ENCODE measurements around the gene CCP110. TPM values are rescaled to one million over a fixed set of nuclear protein-coding genes. Genes with fewer than 3 reads are reported as not detected.

Gene CCP110
- total and polyA plus RNA-seq, 4 experiments from 2014 or later = 7.3 to 21.3 (median 15.4) TPM

DNA sequence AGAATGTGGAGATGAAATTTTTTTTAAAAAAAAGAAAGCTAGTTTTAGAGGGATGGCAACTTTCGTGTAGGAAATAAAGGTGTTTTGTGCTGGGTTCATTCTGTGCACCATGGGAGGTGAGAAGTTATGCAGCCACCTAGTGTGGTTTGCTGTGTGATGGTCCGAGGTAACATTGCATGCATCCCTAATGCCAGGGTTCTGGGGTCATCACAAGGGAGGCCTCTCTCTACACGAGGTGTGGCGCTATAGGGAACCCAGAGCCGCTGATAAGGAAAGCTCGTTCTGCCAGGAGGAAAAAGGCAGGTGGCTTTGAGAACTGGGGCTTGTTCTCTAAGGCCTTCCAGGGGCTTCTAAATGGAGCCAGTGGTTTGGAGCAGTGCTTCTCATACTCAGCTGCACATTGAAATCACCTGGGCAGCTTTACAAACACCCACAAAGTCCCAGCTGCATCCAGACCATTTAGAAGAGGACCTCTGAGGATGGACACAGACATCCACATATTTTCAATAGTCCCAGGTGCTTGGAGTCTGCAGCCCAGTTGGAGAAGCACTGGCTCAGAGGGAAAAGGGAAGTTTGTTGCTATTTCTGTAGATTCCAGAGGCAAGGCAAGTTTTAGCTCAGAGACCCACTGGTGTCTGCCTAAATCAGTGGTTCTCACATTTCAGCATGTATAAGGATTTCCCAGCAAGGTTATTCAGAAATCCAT lies 75.2 kb downstream of the CCP110 start:
- Mint-ChIP-seq H3K9me3 (no peaks in the 10 kb centered on the region), H3K27ac (peak overlapping the region in 2 of 7 donors; percentile 13 to 16), H3K27me3 (no peaks in the 10 kb centered on the region), H3K36me3 (peaks cover 26 to 51% of the 10 kb centered on the region in 2 donors), H3K4me3 (no peak overlapping the region), H3K4me1 (no peaks in the 10 kb centered on the region)
- no peaks in the 10 kb centered on the region for H3K27me3 ChIP-seq (ENCODE audit: insufficient read depth, low read length)
- no peaks in the 10 kb centered on the region for H3K4me1 ChIP-seq (ENCODE audit: insufficient read depth, low read length)
- POLR2A ChIA-PET (ENCODE audit: partially characterized antibody) = no interaction called here
- H3K4me3 ChIP-seq (ENCODE audit: low read length in 2 of 2) = no peak overlapping the region
- no peak overlapping the region for H3K27ac ChIP-seq (ENCODE audit: low read depth, low read length)
- intact Hi-C loops (cut with micrococcal nuclease) = no loop called here
- CTCF ChIA-PET (ENCODE audit: partially characterized antibody) = interaction anchor here (0.7 to 10.5 kb wide), 10 partner anchors 15 to 786 kb away, joined by 3 to 188 read pairs (median 5); partner anchors contain the start of genes GPRC5B and VPS35L
- peaks cover 11% of the 10 kb centered on the region for H3K36me3 ChIP-seq (ENCODE audit: insufficient read depth, low read length)
- H3K9me3 ChIP-seq (ENCODE audit: control insufficient read depth in 1 of 2, low read length in 2 of 2) = no peaks in the 10 kb centered on the region
- no peak for DNase-seq

DNA sequence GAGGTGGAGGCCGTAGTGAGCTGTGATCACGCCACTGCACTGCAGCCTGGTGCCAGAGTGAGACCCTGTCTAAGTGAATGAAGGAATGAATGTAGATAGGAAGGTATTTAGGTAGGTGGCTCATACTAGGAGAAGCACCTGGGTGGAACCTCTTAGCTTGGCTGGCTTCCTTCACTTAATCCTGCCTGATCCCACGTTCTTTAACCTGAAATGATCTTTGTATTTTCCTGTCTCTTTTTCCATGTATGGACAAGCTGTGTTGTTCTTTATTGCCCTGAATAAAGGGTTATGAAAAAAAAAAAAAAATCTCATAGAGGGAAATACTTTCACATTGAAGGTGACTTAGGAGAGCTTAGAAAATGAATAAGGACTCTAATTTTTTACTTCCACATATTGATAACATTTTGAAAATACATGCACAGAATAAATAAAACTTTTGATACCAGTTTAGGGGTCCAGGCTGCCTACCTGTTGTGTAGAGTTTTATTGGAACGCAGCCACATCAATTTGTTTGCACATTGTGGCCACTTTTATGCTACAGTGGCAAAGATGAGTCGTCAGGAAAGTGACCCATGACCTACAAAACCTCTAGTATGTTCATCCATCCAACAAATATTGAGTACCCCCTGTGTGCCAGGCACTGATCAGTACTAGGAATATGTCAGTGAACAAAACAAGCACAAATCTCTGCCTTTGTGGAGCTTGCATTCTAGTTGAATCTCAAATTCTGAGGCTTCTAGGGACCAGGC lies 76.4 kb downstream of the CCP110 start:
- ChIA-PET POLR2A (ENCODE audit: partially characterized antibody) (no interaction called here), CTCF (ENCODE audit: partially characterized antibody) (interaction anchor here (0.8 to 10.5 kb wide), 11 partner anchors 10 to 514 kb away, joined by 3 to 188 read pairs (median 6); partner anchors contain the start of genes GPRC5B and VPS35L)
- Histone ChIP-seq H3K4me1 (ENCODE audit: insufficient read depth, low read length) (no peaks in the 10 kb centered on the region), H3K27ac (ENCODE audit: low read depth, low read length) (no peak overlapping the region), H3K36me3 (ENCODE audit: insufficient read depth, low read length) (peaks cover 11% of the 10 kb centered on the region), H3K4me3 (ENCODE audit: low read length in 2 of 2) (no peak overlapping the region), H3K9me3 (ENCODE audit: control insufficient read depth in 1 of 2, low read length in 2 of 2) (no peaks in the 10 kb centered on the region), H3K27me3 (ENCODE audit: insufficient read depth, low read length) (no peaks in the 10 kb centered on the region)
- no peaks in the 10 kb centered on the region for H3K27me3 Mint-ChIP-seq
- no peak for DNase-seq
- intact Hi-C loops (cut with micrococcal nuclease) = loop anchor here (2.0 kb wide), 1 partner anchor 41 kb away; no protein-coding TSS in a partner anchor
- H3K9me3 Mint-ChIP-seq = no peaks in the 10 kb centered on the region
- peaks cover 32 to 55% of the 10 kb centered on the region in 2 donors for H3K36me3 Mint-ChIP-seq
- H3K27ac Mint-ChIP-seq = peak overlapping the region in 1 of 7 donors; percentile 2
- no peaks in the 10 kb centered on the region for H3K4me1 Mint-ChIP-seq
- no peak overlapping the region for H3K4me3 Mint-ChIP-seq

DNA sequence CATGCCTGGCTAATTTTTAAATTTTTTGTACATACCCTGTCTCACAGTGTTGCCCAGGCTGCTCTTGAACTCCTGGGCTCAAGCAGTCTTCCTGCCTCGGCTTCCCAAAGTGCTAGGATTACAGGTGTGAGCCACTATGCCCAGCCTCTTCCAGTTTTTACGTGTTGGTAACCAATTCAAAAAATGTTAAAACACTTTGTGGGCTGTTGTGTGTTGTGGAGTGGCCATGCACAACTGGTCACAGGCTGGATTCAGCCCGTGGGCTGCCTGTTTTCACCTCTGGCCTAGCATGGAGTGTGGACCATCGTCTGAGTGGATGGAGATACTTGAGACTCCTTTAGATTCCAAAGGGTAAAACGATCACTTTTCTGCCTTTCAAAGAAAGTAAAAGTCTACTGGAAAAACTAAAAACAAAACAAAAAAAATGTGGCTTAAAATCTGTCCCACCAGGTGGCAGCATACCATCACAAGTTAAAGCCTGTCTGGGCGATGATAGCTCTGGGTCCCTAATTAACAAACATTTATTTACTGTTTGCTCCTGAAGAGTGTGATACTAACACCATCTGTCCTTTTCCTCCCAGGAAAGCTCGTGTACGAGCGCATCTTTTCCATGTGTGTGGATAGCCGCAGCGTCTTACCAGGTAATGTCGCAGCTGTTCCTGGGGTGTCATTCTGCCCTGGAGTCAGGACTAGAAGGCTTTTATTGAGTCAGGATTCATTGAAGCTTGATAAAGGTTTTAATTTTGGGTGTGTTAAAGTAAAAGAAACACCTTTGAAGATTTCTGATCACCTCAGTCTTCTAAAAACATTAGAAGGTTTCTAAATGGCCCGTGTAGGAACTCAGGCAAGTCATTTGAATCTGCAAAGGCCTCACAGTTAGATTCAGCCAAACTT lies 77.6 kb downstream of the CCP110 start:
- ChIA-PET CTCF (ENCODE audit: partially characterized antibody) (interaction anchor here (0.7 to 10.5 kb wide), 16 partner anchors 11 to 515 kb away, joined by 3 to 188 read pairs (median 4); partner anchors contain the start of genes GPRC5B and VPS35L), POLR2A (ENCODE audit: partially characterized antibody) (interaction anchor here (0.7 to 1.0 kb wide), 2 partner anchors 283 to 287 kb away, joined by 3 to 4 read pairs; partner anchors contain the start of gene GPRC5B)
- H3K9me3 Mint-ChIP-seq = peaks cover 0 to 8% (median 0%) of the 10 kb centered on the region in 8 donors
- peaks cover 44 to 57% of the 10 kb centered on the region in 2 donors for H3K36me3 Mint-ChIP-seq
- H3K27me3 ChIP-seq (ENCODE audit: insufficient read depth, low read length) = no peaks in the 10 kb centered on the region
- peak overlapping the region in 2 of 7 donors; percentile 15 to 71 for H3K27ac Mint-ChIP-seq
- DNase-seq = peak; percentile 39 to 51 (median 43)
- H3K27me3 Mint-ChIP-seq = no peaks in the 10 kb centered on the region
- no peak overlapping the region for H3K4me3 ChIP-seq (ENCODE audit: low read length in 2 of 2)
- H3K27ac ChIP-seq (ENCODE audit: low read depth, low read length) = no peak overlapping the region
- intact Hi-C loops (cut with micrococcal nuclease) = loop anchor here (1.0 to 2.0 kb wide), 2 partner anchors 43 to 285 kb away; no protein-coding TSS in a partner anchor
- no peaks in the 10 kb centered on the region for H3K4me1 Mint-ChIP-seq
- H3K9me3 ChIP-seq (ENCODE audit: control insufficient read depth in 1 of 2, low read length in 2 of 2) = no peaks in the 10 kb centered on the region
- H3K4me3 Mint-ChIP-seq = no peak overlapping the region
- H3K4me1 ChIP-seq (ENCODE audit: insufficient read depth, low read length) = no peaks in the 10 kb centered on the region
- H3K36me3 ChIP-seq (ENCODE audit: insufficient read depth, low read length) = peaks cover 11% of the 10 kb centered on the region

Other genes starting within 250 kb of the CCP110 start
- gene CLEC19A, start 238.2 kb upstream of the CCP110 start, total RNA-seq = not detected
- not detected for gene CLEC19A, start 238.2 kb upstream of the CCP110 start, polyA plus RNA-seq
- gene TMC5, start 106.1 kb upstream of the CCP110 start, total RNA-seq = not detected
- under 1 TPM in 1 of 2 donors, not detected in 1; 0.57 TPM for gene TMC5, start 106.1 kb upstream of the CCP110 start, polyA plus RNA-seq
- 10 to 100 TPM; 23.2 to 23.3 TPM for gene GDE1, start 1.8 kb upstream of the CCP110 start, total RNA-seq
- 10 to 100 TPM; 30.7 to 40.2 TPM for gene GDE1, start 1.8 kb upstream of the CCP110 start, polyA plus RNA-seq
- 10 to 100 TPM; 42.2 to 45.7 TPM for gene VPS35L, start 31.8 kb downstream of the CCP110 start, total RNA-seq
- gene VPS35L, start 31.8 kb downstream of the CCP110 start, polyA plus RNA-seq = 10 to 100 TPM; 51.6 to 52.9 TPM
- 10 to 100 TPM; 15.3 to 16.6 TPM for gene KNOP1, start 194.3 kb downstream of the CCP110 start, total RNA-seq
- 10 to 100 TPM in 1 of 2 donors, 1 to 10 TPM in 1; 4.0 to 15.2 TPM for gene KNOP1, start 194.3 kb downstream of the CCP110 start, polyA plus RNA-seq
- 1 to 10 TPM; 1.7 to 3.1 TPM for gene IQCK, start 194.3 kb downstream of the CCP110 start, total RNA-seq
- 1 to 10 TPM; 1.3 to 4.1 TPM for gene IQCK, start 194.3 kb downstream of the CCP110 start, polyA plus RNA-seq

Data from CD4-positive, alpha-beta memory T cell (primary cell).